NCI-H2227 treated with DMSO at 0.1 percent for 48 hours (cell line): Measurements from ENCODE around the gene C10orf67.
"Not testable (repeated sequence)": the region's sequence is repeated elsewhere in the genome, so short reads cannot be mapped to it uniquely, and the experiment has no call there.

Source experiments
- DNase-seq: peaks from one replicate; lab custom pipeline; 2025; lab: John Stamatoyannopoulos, UW

The C10orf67 gene

GRCh38 chr10:23362069-23362830, 17.7 kb upstream of the C10orf67 start:
- DNase-seq = no peak

- no peak for DNase-seq
Measured at GRCh38 chr10:23361665-23362064, 17.1 kb upstream of the C10orf67 start.

- no peak for DNase-seq
Measured at GRCh38 chr10:23359692-23360380, 15.2 kb upstream of the C10orf67 start.

DNA sequence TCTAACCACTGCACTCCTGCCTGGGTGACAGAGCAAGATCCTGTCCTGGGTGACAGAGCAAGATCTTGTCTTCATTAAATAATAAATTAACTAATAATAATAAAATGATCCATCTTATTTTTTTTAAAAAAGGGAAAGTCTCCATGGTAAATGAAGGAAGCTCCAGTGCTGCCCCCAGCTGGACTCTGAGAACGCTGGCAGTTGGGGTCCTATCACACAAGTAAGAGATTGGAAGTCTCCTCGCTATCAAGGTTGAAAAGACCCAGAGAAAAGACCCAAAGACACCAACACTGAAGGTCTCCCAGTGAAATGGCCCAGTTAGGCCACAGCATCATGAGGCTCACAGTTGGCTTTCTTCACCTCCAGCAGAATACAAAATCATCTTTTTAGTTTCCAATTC, 13.8 kb upstream of the C10orf67 start:
- DNase-seq = no peak

- DNase-seq = no peak
Measured at GRCh38 chr10:23354630-23355279, 10.2 kb upstream of the C10orf67 start.

GRCh38 chr10:23351926-23352519, 7.4 kb upstream of the C10orf67 start:
- no peak for DNase-seq

GRCh38 chr10:23350706-23351105, 6.1 kb upstream of the C10orf67 start:
- DNase-seq = not testable (repeated sequence)

GRCh38 chr10:23345861-23346260, 1.3 kb upstream of the C10orf67 start:
- peak; percentile 6 for DNase-seq

- DNase-seq = peak; percentile 46
Measured at GRCh38 chr10:23343591-23344240, 881 bp downstream of the C10orf67 start.

GRCh38 chr10:23342213-23342884, 2.2 kb downstream of the C10orf67 start:
- DNase-seq = no peak

- DNase-seq = no peak
Measured at GRCh38 chr10:23341004-23341403, 3.6 kb downstream of the C10orf67 start.

DNA sequence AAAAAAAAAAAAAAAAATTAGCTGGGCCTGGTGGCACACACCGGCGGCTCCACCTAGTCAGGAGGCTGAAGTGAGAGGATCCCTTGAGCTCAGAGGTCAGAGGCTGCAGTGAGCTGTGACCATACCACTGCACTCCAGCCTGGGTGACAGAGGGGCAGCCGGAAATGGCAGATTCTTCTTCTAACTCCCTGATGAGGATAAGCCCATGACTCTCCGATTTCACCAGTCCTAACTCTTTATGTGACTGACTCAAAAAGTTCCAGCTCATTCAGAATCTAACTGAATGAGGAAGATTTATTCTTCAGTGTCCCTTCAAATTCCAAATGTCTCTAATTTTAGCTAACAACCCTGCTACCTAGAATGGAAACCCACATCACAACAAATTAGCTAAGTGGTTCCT, 4.2 kb downstream of the C10orf67 start:
- no peak for DNase-seq

- no peak for DNase-seq
Measured at GRCh38 chr10:23338886-23339285, 5.7 kb downstream of the C10orf67 start.

- DNase-seq = no peak
Measured at GRCh38 chr10:23338155-23338828, 6.3 kb downstream of the C10orf67 start.

DNA sequence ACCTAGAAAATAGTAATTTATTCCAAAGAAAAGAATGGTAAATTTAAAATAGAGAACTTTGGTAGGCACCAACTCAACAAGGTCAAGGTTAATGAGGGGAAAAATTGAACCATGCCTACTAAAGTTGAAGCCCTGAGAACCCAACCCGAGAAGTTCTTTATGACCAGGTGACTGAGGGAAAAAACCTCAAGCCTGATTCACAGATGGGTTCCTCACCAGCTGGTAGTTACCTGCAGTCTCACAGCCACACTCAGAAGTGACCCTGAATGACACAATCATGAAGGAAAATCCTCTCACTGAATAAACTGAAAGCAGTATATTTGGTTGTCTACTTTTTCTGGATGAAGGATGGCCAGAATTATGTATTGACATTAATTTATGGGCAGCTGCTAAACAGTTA, 7.0 kb downstream of the C10orf67 start:
- no peak for DNase-seq

DNA sequence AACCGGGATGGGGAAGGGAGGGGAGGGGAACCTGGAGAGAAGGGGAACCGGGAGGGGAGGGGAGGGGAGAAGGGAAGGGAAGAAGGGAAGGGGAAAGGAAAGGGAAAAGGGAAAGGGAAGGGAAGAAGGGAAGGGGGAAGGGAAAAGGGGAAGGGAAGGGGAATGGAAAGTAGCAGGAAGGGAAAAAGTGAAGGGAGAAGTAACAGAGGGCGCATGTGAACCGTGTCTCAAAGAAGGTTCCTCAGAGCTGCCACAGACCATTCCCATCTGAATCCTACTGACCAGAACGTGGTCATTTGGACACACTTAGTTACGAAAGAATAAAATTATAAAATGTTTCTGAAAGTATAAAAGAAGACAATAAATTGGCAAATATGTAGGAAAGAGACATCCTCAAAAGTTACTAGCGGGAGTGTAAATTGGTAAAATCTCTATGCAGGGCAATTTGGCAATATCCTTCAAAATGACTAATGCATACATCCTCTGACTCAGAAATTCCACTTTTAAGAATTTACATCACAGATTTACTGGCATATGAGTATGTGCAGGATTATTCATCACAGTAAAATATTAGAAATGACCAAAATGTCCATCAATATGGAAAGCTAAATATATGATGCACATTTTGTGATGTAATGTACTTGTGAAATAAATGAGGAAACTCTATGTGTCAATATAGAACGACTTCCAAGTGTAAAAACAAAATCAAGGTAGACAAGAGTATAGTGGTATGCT, 12.9 kb downstream of the C10orf67 start:
- no peak for DNase-seq

DNA sequence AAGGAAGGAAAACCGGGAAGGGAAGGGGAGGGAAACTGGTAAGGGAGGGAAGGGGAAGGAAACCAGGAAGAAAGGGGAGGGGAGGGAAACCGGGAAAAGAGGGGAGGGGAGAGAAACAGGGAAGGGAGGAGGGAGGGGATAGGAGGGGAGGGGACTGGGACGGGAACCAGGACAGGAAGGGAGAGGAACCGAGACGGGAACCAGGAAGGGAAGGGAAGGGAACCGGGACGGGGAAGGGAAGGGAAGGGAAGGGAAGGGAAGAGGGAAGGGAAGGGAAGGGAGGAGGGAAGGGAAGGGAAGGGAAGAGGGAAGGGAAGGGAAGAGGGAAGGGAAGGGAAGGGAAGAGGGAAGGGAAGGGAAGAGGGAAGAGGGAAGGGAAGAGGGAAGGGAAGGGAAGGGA, 13.6 kb downstream of the C10orf67 start:
- DNase-seq = no peak

DNA sequence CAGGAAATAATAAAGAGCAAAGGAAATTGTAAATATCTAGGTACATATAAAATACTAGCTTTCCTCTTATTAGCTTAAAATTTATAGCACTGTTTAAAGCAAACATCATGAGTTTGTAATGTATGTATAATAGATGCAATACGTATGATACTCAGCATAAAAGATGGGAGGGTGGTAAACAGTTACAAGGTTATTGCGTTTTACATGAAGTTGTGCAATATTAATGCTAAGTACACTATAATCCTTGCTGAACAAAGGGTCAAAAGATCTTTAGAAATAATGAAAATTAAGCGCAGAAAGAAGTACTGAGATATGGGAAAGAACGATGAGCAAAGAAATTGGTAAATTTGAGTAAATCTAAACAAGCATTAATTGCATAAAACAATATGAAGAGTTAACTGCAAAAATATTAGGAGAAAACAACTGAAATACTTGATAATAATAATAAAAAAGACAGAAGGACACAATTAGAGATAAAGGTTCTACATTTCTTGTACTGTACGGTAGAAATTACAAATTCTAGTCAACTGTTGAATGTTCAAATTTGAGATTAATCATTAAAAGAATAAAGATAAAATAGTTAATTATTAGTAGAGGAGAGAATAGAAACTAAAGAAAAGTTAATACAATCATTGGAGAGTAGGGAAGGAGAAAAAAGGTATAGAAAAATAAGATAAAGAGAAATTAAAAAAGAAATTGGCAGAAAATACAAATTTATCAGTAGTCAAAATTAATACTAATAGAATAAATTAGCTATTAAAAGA, 17.9 kb downstream of the C10orf67 start:
- DNase-seq = no peak

- DNase-seq = no peak
Measured at GRCh38 chr10:23325132-23325531, 19.5 kb downstream of the C10orf67 start.

DNA sequence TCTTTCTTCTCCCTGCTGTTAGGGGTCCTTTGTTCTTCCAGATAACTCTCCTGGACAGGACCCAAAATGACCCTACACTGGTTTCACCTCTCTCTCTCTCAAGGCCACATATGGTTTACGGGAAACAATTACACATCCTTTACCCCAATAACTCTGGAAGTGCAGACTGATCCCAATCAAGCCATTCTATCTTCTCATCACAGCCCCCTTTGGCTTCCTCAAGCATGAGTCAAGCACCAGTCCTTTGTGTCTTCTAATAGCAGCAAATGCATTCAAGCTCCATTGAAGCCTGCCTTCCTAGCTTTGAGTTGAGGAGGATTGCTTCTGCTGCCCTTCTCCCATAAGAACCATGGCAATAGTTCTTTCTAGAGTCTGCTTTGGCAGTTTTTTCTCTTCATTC, 20.2 kb downstream of the C10orf67 start:
- DNase-seq = no peak
